ENCODE measurements around the gene S1PR1.

Gene S1PR1

GRCh38 chr1:101239095-101240040 lies 2.5 kb downstream of the S1PR1 start:
- H3K4me1 ChIP-seq: peaks cover 30 to 54% (median 42%) of the 10 kb centered on the region in 10 experiments
- H3K27ac ChIP-seq: peak overlapping the region in 1 of 11 experiments; percentile 47; a peak in 1 of 22 replicates
- H3K4me3 ChIP-seq: peak overlapping the region in 5 of 10 experiments; percentile 65 to 81 (median 80); a peak in 5 of 20 replicates
- peaks cover 0 to 7% (median 0%) of the 10 kb centered on the region in 11 experiments; a peak in 2 of 22 replicates for H3K9me3 ChIP-seq (replicated peaks in 1 of 11)
- peaks cover 0 to 38% (median 35%) of the 10 kb centered on the region in 11 experiments; a peak in 20 of 22 replicates for H3K27me3 ChIP-seq
- H3K4me2 ChIP-seq: peak overlapping the region; percentile 80 to 98 (median 95)
- no peak for TF ChIP-seq Cebpa-rat (IDR thresholded peaks at IDR 0.05)
- H3K9ac ChIP-seq: peak overlapping the region in 4 of 11 experiments; percentile 71 to 84 (median 74); a peak in 6 of 22 replicates
- peaks cover 10 to 50% (median 33%) of the 10 kb centered on the region in 11 experiments for H3K36me3 ChIP-seq
- H4K20me1 ChIP-seq: peaks cover 0 to 34% (median 10%) of the 10 kb centered on the region in 11 experiments; a peak in 8 of 22 replicates

- Histone ChIP-seq H4K20me1 (peaks cover 0 to 34% (median 10%) of the 10 kb centered on the region in 11 experiments; a peak in 8 of 22 replicates), H3K4me1 (peaks cover 30 to 54% (median 42%) of the 10 kb centered on the region in 10 experiments), H3K9me3 (replicated peaks in 1 of 11) (peaks cover 0 to 7% (median 0%) of the 10 kb centered on the region in 11 experiments; a peak in 2 of 22 replicates), H3K4me3 (no peak overlapping the region), H3K27ac (no peak overlapping the region), H3K36me3 (peaks cover 10 to 50% (median 33%) of the 10 kb centered on the region in 11 experiments), H3K4me2 (peak overlapping the region in 9 of 11 experiments; percentile 6 to 97 (median 88); a peak in 11 of 22 replicates), H3K27me3 (peaks cover 0 to 36% (median 33%) of the 10 kb centered on the region in 11 experiments; a peak in 20 of 22 replicates), H3K9ac (no peak overlapping the region)
- no peak for TF ChIP-seq Cebpa-rat (IDR thresholded peaks at IDR 0.05)
These were observed 3.2 kb downstream of the S1PR1 start for GRCh38 chr1:101240041-101240430.

DNA sequence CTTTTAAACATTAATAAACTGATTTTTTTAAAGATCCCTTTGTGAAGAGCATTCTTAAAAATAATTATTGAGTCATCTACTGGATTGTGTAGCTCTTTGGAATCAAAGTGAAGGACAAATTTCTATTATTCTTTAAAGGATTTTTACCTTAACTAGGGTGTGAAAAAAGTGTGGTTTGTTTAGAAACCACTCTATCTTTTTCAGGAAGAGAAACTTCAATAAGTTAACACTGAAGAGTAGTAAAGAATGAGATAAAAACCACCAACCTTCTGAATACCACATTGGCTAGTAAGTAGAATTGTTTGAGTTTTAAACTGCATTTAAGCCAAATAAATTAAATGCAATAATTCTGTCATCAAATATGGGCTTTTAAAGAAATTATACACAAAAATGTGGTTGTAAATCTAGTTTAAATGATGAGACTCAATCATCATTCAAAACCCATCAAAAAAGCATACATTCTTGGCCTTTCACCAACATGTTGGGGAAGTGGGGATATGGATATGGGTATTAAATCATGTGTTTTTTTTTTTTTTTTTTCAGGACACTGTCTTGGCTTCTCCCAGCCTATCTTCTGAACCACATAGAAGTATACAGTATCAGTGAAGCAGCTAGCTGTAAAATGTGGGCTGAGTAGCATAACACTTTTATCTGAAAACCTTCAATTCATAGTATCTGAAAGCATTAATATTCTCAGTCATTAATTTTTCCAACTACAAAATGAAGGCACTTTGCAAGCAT lies 4.8 kb downstream of the S1PR1 start:
- H3K36me3 ChIP-seq: peaks cover 10 to 50% (median 33%) of the 10 kb centered on the region in 11 experiments
- H3K27me3 ChIP-seq: peaks cover 0 to 20% (median 17%) of the 10 kb centered on the region in 11 experiments; a peak in 18 of 22 replicates
- H3K4me2 ChIP-seq: peak overlapping the region in 3 of 11 experiments; percentile 11 to 92 (median 88); a peak in 6 of 22 replicates
- no peak overlapping the region for H3K9ac ChIP-seq
- peaks cover 0 to 34% (median 10%) of the 10 kb centered on the region in 11 experiments; a peak in 8 of 22 replicates for H4K20me1 ChIP-seq
- H3K4me3 ChIP-seq: no peak overlapping the region
- no peak for TF ChIP-seq Cebpa-rat (IDR thresholded peaks at IDR 0.05)
- no peak overlapping the region for H3K27ac ChIP-seq
- H3K4me1 ChIP-seq: peaks cover 28 to 48% (median 39%) of the 10 kb centered on the region in 10 experiments
- H3K9me3 ChIP-seq (replicated peaks in 1 of 11): peaks cover 0 to 7% (median 0%) of the 10 kb centered on the region in 11 experiments; a peak in 2 of 22 replicates

DNA sequence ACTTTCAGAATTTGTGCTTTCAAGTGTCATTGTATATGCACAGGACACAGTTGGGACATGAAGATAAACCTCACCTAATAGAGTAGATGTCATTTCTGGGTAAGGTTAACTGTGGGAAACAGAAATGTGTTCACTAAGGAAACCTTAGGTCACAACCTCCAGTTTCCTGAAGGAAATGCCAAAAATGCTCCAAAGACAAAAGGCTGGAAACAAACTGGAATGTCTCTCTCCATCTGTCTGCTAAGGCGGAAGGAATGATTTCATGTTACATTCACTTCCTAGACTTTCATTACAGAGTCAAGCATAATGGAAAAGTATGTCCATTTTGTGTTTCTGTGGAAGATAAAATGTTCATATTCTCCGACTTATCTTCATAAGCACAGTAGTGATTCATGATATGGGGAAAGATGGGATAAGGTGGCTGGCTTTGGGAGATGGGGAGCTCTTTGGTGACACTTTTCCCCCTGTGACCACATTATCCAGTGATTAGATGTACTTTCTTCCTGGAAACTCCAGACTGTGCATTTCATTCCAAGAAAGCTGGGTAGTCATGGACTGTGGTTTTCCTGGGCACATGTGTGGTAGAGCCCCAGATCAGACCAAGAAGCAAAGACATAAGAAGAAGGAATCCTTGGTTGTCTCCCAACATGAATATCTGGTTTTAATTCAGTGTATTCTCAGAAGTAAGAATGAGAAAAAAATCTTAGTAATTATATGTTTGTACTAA lies 5.7 kb downstream of the S1PR1 start:
- H3K4me3 ChIP-seq: no peak overlapping the region
- peaks cover 10 to 50% (median 33%) of the 10 kb centered on the region in 11 experiments for H3K36me3 ChIP-seq
- peak overlapping the region in 3 of 11 experiments; percentile 11 to 92 (median 88); a peak in 4 of 22 replicates for H3K4me2 ChIP-seq
- H4K20me1 ChIP-seq: peaks cover 0 to 34% (median 10%) of the 10 kb centered on the region in 11 experiments; a peak in 8 of 22 replicates
- H3K9ac ChIP-seq: no peak overlapping the region
- H3K9me3 ChIP-seq (replicated peaks in 1 of 11): peaks cover 0 to 7% (median 0%) of the 10 kb centered on the region in 11 experiments; a peak in 2 of 22 replicates
- peaks cover 0 to 11% (median 9%) of the 10 kb centered on the region in 11 experiments; a peak in 18 of 22 replicates for H3K27me3 ChIP-seq
- TF ChIP-seq Cebpa-rat (IDR thresholded peaks at IDR 0.05): no peak
- H3K27ac ChIP-seq: no peak overlapping the region
- peaks cover 34 to 57% (median 46%) of the 10 kb centered on the region in 10 experiments for H3K4me1 ChIP-seq

GRCh38 chr1:101243751-101244150 lies 6.9 kb downstream of the S1PR1 start:
- H3K36me3 ChIP-seq: peaks cover 10 to 50% (median 33%) of the 10 kb centered on the region in 11 experiments
- H3K27me3 ChIP-seq: peaks cover 0 to under 1% (median 0%) of the 10 kb centered on the region in 11 experiments; a peak in 2 of 22 replicates
- no peak overlapping the region for H3K9ac ChIP-seq
- no peak for TF ChIP-seq Cebpa-rat (IDR thresholded peaks at IDR 0.05)
- H3K4me3 ChIP-seq: no peak overlapping the region
- peaks cover 0 to 7% (median 0%) of the 10 kb centered on the region in 11 experiments; a peak in 2 of 22 replicates for H3K9me3 ChIP-seq (replicated peaks in 1 of 11)
- H3K4me2 ChIP-seq: no peak overlapping the region
- H3K27ac ChIP-seq: no peak overlapping the region
- H4K20me1 ChIP-seq: peaks cover 0 to 34% (median 10%) of the 10 kb centered on the region in 11 experiments; a peak in 8 of 22 replicates
- peaks cover 37 to 69% (median 52%) of the 10 kb centered on the region in 10 experiments for H3K4me1 ChIP-seq

DNA sequence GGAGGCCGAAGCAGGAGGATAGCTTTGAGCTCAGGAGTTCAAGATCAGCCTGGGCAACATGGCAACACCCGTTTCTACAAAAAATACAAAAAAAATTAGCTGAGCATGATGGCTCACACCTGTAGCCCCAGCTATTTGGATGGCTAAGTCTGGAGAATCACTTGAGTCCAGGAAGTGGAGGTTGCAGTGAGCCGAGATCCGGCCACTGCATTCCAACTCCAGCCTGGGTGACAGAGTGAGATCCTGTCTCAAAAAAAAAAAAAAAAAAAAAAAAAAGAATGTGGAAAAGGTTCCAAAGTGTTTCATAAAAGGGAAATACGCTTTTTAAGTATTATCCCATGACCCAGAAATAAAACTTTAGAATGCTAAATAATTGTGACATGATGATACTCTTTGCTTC lies 8.0 kb downstream of the S1PR1 start:
- H3K27ac ChIP-seq: no peak overlapping the region
- no peaks in the 10 kb centered on the region for H3K27me3 ChIP-seq
- peaks cover 28 to 60% (median 42%) of the 10 kb centered on the region in 10 experiments for H3K4me1 ChIP-seq
- no peak for TF ChIP-seq Cebpa-rat (IDR thresholded peaks at IDR 0.05)
- H3K4me2 ChIP-seq: no peak overlapping the region
- no peak overlapping the region for H3K9ac ChIP-seq
- peaks cover 0 to 7% (median 0%) of the 10 kb centered on the region in 11 experiments; a peak in 1 of 22 replicates for H3K9me3 ChIP-seq (replicated peaks in 1 of 11)
- H4K20me1 ChIP-seq: peaks cover 0 to 24% (median 3%) of the 10 kb centered on the region in 11 experiments; a peak in 7 of 22 replicates
- H3K36me3 ChIP-seq: peaks cover 2 to 40% (median 23%) of the 10 kb centered on the region in 11 experiments
- no peak overlapping the region for H3K4me3 ChIP-seq

DNA sequence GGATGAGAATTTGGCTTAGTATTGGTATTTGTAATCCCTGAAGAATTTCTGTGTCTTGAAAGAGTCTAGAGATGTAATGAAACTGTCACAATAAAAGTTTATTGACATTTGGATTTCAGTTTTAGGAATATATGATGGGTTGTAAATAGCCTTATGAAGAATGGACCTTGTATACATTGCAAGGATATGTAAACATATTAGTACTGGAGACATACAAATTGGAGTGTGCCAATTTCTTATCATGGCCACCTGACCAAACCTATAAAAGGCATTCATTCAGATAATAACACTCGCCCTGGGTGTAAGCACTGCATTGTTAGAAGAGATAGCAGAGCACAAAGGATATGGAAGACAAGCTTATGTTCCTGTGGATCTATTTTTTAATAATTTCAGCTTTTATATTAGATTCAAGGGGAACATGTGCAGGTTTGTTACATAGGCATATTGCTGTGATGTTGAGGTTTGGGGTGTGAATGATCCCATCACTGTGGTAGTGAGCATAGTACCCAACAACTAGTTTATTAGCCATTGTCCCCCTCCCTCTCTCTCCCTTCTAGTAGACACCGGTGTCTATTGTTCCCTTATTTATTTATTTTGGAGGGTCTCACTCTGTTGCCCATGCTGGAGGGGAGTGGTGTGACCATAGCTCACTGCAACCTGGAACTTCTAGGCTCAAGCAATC lies 8.6 kb downstream of the S1PR1 start:
- Histone ChIP-seq H3K9ac (no peak overlapping the region), H3K36me3 (peaks cover 0 to 35% (median 18%) of the 10 kb centered on the region in 11 experiments; a peak in 16 of 22 replicates), H3K9me3 (replicated peaks in 1 of 11) (peaks cover 0 to 7% (median 0%) of the 10 kb centered on the region in 11 experiments; a peak in 1 of 22 replicates), H3K4me1 (peaks cover 28 to 54% (median 43%) of the 10 kb centered on the region in 10 experiments), H3K4me2 (peak overlapping the region in 2 of 11 experiments; percentile 67 to 70; a peak in 6 of 22 replicates), H4K20me1 (peaks cover 0 to 19% (median 0%) of the 10 kb centered on the region in 11 experiments; a peak in 2 of 22 replicates), H3K4me3 (no peak overlapping the region), H3K27ac (no peak overlapping the region), H3K27me3 (no peaks in the 10 kb centered on the region)
- no peak for TF ChIP-seq Cebpa-rat (IDR thresholded peaks at IDR 0.05)
